HG02623 (cell line): Measurements from ENCODE around the gene STK11IP.

Source experiments
- ATAC-seq: cut with Tn5 transposase; IDR thresholded peaks from one replicate; pipeline ENCODE4 v1.9.1; 2021; ENCODE audit warnings: moderate library complexity; ENCODE audit not compliant: unreplicated experiment

The STK11IP gene

DNA sequence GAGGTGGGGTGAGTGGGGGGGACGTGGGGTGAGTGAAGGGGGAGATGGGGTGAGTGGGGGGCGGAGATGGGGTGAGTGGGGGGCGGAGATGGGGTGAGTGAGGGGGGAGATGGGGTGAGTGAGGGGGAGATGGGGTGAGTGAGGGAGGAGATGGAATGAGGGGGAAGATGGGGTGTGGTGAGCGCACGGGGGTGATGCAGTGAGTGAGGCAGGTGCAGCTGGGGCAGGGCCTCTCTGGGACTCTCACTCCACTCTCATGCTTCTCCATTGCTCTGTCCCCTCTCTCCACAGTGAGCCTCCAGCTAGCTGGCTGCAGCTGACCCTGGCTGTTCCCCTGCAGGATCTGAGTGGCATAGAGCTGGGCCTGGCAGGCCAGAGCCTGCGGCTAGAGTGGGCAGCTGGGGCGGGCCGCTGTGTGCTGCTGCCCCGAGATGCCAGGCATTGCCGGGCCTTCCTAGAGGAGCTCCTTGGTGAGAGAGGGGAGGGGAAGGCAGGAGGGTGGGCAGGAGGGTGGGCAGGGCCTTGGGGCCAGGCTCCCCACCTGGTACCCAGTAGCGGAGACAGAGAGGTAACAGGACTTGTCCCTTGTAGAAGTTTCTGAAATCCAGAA, 15.9 kb downstream of the STK11IP start:
- ATAC-seq, result no peak

DNA sequence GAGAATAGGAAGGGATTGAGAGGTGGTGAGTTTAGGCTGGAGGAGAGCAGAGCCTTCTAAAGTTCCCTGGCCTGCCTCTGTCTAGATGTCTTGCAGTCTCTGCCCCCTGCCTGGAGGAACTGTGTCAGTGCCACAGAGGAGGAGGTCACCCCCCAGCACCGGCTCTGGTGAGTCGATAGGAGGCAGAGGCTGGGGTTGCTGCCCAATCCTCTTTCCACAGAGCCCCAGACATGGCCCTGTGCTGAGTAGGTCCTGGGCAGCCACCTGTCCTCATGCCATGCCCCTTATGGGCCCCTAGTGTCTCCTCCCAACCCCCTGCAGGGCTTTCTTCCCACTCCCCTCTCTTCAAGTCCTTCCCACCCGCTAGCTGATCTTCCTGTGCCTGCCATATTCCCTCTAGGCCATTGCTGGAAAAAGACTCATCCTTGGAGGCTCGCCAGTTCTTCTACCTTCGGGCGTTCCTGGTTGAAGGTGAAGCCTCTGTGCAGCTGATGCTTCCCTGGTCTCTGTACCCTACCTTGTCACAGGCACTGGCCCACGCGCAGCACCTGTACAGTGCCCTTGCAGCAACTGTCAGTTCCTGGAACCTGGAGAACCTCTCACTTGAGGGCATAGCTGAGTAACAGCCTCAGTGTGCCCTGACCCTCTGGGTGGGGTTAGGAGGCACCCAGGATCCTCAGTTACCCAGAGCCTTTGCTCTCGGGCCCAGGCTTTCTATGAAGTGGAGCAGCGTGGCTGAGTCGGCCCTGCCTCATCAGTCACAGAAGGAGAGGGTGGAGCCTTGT, 16.6 kb downstream of the STK11IP start:
- no peak for ATAC-seq

DNA sequence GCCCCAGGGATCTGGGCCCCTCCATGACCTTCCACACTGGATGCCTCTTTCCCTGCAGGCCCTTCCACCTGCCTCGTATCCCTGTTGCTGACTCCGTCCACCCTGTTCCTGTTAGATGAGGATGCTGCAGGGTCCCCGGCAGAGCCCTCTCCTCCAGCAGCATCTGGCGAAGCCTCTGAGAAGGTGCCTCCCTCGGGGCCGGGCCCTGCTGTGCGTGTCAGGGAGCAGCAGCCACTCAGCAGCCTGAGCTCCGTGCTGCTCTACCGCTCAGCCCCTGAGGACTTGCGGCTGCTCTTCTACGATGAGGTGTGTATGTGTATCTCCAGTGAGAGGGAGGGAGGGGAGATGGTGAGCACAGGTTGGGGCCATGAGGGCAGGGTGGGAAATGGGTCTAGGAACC, 17.4 kb downstream of the STK11IP start:
- no peak for ATAC-seq

DNA sequence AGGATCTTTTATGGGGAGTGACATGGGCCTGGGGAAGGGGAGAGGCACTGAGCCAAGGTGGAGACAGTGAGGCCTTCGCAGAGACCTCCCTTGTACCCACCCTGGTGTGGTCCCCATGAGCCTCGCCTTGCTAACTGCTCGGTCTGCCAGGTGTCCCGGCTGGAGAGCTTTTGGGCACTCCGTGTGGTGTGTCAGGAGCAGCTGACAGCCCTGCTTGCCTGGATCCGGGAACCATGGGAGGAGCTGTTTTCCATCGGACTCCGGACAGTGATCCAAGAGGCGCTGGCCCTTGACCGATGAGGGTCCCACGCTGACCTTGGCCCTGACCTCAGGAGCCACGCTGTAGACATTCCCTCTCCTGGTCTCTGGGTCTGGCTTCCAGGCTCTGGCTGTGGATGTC, 18.2 kb downstream of the STK11IP start:
- no peak for ATAC-seq

DNA sequence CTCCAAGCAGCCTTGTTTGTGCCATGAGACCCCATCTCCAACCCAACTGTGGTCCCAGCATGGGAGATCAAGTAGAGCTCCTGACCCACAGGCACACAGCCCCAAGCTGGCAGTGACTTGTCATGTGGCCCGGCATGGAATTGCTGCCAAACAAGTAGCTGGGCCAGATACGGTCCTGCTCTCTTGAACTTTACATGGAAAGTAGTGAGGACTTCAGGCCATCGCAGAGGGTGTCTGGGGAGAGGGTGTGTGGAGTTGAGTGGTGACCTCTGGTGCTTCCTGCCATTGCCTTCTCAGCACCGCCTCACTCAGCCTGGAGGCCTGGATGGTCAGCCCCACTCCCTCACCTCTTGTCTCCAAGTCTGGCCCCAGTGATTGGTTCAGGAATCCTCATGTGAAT, 18.9 kb downstream of the STK11IP start:
- ATAC-seq, result no peak

DNA sequence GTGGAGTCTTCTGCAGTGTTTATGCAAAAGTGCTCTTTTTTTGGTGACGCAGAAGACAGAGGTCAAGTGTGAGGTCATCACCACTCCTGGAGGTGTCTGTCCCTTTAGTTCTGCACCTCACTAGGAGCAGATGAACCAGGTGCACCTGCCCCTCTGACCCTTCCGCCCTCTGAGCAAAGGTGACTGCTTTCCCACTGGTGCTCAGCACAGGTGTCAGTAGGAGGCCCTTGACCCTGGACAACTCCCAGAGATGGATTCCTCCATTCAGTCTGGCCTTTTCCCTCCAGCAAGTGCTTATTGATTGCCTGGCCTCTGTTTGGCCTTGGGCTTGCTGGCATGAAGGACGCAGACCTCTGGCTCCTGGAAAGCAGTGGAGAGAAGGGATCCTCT, 21.1 kb downstream of the STK11IP start:
- no peak for ATAC-seq

DNA sequence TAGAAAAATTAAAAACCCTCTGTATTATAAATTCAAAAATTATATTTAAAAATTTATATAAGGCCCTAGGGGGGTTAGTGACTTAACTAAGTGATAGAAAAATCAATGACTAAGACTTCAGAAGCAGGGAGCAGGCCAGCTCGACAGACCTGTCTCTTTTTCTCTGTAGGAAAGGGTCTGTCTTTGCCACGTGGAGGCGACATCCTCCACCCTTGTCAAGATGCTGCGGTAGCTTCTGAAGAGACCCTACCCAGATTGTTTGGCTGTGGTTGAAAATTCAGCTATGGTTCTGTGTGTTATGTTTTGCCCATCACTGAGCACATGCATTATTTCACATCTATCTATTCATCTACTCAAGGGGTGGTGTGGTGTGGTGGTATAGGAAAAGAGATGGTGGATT, 21.6 kb downstream of the STK11IP start:
- no peak for ATAC-seq

DNA sequence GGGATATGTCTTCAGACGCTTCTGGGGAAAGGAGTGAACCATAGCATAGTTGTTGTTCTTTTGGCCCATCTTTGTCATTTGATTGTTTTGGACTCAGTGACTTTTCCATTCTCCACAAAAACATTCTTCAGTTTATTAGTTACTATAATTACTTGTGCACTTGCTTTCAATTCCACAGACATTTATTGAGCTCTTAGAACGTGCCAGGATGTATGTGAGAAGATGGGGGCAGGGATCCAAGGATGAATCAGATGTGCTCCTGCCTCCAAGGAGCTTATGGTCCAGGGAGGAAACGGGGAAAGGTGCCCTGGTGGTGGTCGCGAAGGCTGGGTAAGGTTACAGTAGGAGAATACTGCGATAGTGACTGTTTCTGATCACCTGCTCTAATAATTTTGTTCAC, 22.9 kb downstream of the STK11IP start:
- no peak for ATAC-seq

DNA sequence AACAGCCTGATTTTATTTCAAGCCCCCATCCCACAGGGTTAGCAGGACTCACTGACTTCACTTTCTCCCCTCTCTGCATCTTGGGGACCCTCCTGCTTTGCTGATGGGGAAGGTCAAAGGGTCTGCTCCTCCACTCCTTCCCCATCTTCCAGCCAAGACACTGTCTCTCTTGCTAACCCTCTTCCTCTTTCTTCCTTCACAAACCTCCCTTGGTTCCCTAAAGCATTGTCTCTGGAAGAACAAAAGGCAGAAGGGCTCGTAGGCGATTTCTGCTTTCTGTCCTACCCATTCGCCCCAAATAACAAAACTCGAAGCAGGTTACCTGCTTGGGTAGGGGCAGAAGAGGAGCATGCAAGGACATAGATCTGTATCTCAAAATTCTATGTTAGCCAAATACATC, 24.3 kb downstream of the STK11IP start:
- no peak for ATAC-seq

DNA sequence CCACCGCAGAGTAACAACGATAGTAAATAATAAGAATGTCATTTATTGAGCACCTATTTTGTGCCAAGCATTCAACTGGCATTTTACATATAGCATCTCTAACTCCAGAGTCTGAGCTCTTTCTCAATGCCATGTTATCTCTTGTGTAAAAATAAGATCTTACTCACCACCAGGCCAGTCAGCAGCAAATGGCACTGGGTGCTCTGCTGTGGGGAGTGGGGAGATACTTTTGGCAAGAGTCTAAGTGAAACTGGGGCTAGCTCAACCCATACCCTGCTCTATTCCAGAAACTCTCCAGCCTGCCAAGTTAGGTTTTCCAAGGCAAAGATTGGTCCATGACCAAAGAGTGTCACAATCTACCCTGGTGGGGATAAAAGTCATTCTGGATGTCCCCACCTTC, 24.8 kb downstream of the STK11IP start:
- no peak for ATAC-seq

DNA sequence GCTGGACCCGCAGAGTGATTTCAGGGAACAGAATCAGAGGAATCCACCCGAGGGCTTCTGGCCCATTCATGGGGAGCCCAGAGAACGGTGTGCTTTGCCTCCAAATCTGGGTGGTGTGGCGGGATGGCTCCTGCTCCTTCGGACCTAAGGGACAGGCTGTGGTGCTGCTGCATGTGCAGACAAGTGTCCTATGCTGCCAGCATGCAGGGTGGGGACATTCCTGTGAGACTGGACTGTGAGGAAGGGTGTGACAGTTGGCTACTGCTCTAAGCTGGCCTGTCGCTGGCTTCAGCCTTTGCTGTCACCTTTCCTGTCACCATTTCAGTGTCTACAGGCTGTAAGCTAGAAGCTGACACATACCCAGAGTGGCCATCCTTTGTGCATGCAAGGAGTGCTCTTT, 26.9 kb downstream of the STK11IP start:
- ATAC-seq, result no peak

DNA sequence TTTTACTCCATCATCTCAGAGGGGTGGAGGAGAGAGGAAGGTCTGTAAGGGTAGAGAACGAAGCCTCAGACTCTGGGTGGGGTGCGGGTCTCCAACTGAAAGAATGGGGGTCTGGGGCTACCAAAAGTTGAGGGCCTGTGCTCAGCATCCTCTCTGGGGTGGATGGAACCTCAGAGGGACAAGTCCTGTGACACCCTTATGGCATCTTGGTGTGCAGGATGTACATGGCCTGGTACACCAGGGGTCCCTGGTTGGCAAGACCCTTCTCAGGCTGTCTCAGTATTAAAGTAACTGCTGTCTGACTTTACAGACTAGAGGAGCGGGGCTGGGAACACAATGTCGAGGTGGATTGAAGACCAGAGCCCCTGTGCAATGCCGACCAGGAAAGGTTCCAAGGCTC, 27.5 kb downstream of the STK11IP start:
- ATAC-seq, result no peak

DNA sequence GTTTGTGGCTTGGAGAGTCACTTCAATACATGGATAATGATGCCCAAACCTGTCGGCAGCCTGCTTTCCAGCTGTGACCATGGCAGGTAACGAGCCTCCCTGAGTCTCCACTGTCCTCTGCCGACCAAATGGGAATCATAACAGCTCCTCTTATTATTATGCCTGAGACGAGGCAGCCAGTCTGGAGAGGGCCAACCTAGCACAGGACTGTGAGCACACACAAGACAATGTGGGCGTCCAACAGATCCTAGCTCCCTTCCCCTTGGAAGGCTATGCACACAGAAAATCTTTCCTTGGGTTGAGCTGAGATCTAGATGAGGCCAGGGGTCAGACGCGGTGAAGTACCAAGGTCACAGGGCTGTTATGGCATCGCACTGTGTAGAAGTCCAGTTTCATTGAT, 28.9 kb downstream of the STK11IP start:
- ATAC-seq, result no peak

DNA sequence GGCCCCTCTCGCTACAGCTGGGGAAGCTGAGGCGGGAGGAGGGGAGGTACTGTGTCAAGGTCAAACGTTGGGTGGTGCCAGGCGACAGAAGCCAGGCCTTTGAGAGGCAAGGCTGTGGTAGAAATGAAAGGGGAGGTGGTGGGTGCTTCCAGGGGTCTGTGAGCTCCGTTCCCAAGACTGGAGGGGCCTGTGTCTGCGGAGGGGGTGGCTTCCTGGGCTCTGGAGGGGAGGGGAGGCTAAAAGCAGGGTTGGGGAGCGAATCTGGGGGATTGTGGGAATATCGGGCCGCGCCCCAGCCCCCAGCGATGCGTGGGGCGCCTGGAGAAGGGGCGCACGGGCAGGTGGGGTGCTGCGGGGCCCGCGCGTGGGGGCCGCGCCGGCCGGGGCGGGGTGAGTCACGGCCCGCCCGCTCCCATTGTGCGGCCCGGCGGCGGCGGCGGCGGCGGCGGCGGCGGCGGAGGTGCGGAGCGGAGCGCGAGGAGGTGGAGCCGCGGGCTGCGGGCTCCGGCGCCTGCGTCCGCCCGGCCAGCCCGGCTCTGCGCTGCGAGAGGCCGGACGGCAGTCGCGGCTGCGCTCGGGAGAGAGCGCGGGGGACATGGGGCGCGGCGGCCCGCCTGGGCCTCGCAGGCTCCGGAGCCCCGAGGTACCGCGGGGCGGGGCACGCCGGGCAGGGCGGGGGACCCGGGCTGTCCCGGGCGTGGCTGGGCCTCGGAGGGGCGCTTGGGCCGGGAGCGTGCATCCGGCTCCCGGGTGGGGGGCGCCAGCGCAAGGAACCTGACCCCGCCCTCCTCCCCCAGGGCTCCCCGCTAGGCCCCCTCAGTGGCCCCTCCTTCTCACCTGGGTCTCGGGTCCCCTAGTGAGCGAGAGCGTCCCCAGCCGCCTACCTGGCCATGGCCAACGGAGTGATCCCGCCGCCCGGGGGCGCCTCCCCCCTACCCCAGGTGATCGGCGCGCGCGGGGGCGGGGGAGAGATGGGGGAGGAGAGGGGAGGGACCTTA, 29.7 kb downstream of the STK11IP start, which contains the start of gene SLC4A3:
Gene SLC4A3 (plus strand): TSS at position 528 of the 998 bp plus-strand sequence. CDS start 363 bp downstream, at position 891.
- ATAC-seq, result no peak

DNA sequence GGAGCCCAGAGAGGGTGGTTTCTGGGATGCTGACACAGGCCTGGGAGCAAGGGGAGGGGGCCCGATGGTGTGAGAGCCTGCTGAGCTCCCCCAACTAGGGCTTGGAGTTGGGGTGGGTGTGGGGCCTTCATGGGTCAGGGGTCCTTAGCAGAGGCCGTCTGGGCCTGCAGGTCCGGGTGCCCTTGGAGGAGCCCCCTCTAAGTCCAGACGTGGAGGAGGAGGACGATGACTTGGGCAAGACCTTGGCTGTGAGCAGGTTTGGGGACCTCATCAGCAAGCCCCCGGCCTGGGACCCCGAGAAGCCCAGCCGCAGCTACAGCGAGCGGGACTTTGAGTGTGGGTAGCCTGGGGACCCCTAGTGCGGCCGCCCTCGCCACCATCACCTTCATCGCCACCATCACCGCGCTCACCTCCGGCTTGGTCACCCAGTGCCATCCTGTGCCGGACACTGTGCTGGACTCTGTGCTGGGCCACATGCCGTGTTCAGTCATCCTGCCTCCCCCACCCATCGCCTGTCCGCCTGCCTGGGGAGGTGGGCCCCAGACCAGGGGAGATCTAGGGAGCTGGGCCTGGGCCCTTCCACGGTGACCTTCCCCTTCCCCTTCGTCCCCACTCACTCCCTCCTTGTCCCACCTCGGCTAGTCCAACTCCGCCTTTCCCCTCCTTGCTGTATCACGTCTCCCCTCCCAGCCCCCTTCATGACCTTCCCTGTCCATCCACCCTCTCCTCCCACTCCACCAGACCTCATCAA, 30.8 kb downstream of the STK11IP start:
- ATAC-seq, result no peak

DNA sequence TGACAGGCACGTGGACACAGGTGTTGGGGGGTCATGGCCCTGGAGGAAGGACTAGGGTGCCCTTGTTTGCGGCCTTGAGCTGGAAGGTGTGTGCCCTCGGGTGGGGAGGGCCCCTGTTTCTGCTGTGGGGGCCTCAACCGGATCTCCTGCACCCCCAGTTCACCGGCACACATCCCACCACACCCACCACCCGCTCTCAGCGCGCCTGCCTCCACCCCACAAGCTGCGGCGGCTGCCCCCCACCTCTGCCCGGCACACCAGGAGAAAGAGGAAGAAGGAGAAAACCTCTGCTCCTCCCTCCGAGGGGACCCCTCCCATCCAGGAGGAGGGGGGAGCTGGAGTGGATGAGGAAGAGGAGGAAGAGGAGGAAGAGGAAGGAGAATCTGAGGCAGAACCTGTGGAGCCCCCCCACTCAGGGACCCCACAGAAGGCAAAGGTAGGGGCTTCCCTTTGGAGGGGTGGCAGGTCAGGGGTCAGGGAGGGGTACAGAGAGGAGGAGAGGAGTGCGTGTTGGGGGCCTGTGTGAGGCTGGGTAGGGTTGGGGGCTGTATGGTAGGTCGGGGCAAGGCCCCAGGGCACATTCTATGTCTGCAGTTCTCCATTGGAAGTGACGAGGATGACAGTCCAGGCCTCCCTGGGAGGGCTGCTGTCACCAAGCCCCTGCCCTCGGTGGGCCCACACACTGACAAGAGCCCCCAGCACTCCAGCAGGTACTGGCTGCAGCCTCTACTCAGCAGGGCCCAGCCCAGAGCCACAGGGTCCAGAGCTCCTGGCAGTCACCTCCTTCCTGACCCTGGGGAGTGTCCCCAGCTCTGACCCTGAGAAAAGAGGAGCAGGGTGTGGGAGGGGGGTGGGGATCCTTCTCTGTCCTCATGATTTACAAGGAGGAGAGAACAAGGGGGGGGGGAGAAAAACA, 31.6 kb downstream of the STK11IP start:
- ATAC-seq, result no peak

DNA sequence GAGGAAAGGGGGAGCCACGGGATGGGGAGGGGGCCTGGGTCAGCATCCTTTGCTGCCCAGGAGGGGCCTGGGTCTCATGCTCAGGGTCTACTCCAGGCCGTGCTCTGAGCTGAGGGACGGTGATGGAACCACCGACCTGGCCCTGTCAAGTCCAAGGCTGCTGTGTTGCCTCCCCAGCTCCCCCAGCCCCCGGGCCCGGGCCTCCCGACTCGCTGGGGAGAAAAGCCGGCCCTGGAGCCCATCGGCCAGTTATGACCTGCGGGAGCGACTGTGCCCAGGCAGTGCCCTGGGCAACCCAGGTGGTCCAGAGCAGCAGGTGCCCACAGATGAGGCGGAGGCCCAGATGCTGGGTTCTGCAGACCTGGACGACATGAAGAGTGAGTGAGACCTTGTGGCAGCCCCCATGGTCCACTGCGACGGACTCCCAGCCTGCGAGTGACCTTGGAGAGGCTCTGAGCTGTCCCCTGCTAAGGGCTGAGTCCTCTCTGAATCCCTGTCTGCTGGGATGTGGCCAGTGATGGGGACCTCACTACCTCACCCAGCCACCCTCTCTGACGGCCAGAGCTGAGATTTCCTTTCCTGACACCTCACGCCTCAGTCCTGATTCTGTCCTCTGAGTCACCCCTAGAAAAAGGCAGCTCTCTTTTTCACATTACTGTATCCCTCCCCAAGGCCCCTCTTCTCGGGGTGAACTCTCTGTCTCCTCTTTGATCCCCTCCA, 32.5 kb downstream of the STK11IP start:
- ATAC-seq, result no peak

DNA sequence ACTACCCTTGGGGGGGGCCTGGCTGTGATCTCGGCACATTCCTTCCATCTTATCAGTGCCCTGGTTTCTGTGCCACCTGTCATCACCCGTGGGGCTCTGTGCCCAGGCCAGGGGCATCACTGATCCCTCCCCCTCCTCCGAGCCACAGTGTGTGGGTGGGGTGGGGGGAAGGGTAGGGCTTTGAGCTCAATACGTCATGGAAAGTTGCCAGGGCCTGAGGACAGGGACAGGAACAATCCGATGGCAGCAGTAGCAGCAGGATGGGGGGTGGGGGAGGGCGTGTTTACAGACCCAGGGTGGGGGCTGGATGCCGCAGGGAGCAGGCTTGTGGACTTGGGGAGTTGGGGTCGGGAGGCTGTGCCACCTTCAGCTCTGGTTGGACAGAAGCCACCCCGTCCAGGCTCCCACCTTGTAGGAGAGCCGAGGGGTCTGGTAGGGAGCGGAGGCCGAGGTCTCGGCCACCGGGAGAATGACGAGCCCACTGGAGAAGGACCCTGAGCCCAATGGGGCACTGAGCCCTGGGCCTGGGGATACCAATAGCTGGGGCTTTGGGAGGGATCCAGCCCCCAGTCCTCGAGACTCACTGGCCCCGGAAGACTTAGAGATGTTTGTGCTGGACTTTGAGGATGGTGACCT, 33.2 kb downstream of the STK11IP start:
- ATAC-seq, result no peak
